Measurements from ENCODE around the gene AATF.

The AATF gene

GRCh38 chr17:36940313-36941264 is 8.2 kb upstream of the AATF start:
- no peak for DNase-seq (ENCODE audit: low read depth in 4 of 4, low spot score in 1 of 4)

GRCh38 chr17:36941265-36942010 is 7.3 kb upstream of the AATF start:
- no peak for DNase-seq (ENCODE audit: low read depth in 4 of 4, low spot score in 1 of 4)

DNA sequence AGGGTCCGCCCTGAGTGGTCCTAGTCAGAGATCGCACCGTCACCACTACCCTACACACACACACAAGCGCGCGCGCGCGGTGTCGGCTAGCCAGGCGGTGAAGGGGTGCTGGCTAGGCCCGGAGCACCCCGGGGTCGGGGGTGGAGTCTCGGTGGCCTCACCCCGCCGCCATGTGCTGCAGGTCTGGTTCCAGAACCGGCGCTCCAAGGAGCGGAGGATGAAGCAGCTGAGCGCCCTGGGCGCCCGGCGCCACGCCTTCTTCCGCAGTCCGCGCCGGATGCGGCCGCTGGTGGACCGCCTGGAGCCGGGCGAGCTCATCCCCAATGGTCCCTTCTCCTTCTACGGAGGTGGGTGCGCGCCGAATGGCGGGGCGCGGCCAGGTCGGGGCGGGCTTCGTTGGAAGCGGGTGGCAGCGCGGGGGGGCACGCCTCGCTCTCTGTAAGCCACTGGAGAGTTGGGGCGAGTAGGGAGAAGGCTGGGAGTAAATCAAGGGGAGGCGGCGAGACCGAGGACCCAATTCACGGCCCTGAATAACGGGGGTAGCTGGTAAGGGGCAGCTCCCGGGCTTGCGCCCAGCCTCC is 6.6 kb upstream of the AATF start:
- DNase-seq (ENCODE audit: low read depth in 4 of 4, low spot score in 1 of 4): no peak

- no peak for DNase-seq (ENCODE audit: low read depth in 4 of 4, low spot score in 1 of 4)
Measured at GRCh38 chr17:36942631-36943125, 6.1 kb upstream of the AATF start.

DNA sequence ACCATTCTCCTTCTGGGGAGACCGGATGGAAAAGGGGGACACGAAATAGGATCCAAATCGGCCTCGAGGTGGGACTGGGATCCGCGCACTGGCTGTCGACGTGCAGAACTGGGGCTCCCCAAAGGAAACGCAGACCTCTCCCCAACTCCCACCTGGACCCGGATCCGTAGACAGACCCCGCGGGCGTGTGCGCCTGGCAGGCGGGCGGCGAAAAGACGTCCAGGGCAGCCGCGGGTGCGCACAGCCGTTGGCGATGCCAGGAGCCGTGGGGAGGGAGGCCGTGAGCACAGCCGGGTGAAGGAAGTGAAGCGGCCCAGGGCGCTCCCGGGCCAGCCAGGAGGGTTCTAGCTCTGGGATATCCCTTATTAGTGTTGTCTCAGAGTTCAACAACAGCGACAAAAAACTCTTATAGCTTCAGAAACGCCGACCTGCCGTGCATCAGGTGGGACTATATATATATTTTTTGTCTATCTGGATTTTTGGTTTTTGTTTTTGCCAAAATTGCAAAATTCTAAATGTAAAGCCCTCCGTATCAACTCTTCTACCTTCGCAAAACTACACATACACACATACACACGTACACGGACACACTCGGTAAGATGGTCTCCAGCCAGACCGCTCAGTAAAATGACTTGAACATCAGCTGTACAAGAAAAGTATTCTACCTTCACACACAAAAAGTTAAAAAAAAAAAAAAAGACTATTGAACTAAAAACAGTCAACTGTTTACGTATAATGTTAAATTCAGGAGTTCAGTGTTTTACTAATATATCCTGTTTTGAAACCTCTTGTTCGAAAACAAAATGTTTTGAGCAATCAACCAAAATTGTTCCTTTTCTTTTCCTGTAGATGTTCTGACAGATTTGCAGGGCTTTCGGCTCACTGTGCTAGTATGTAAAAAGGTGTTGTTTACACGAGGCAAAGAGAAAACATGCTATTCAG is 5.2 kb upstream of the AATF start:
- DNase-seq (ENCODE audit: low read depth in 4 of 4, low spot score in 1 of 4): no peak

DNA sequence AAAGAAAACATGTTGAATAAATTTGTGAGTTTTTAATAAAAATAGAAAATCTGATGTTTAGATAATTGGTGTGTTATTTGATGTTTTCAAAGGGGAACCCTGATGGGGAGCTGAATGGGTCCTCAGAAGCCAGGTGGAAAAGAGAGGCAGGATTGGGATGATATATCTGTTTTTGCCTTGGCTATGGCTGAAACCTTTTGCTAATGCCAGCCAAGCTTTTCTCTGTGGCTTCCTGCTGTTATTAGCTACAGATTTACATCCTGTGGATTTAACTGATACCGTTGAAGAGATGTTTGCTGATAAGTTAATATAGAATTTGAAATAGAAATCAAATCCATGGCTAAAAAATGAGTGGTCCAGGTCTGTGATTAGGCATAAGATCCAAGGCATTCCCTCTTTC is 4.2 kb upstream of the AATF start:
- DNase-seq (ENCODE audit: low read depth in 4 of 4, low spot score in 1 of 4): no peak

DNA sequence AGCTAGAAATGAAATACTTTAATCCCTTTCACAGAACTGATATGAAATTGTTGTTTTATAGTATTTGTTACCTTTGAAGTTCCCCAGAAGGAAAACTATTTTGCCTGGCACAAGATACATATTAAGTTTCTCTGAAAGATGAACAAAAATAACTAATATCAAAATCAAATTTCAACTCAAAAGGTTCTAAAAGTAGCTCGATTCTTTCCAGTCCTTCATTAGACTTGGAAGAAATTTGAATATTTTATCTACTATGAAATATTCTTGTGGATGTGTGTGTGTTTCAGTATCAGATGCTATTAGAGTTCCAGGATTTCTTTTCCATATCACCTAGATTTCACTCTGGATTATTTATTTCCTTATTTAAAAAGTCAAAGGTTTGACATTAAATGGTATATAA is 3.6 kb upstream of the AATF start:
- no peak for DNase-seq (ENCODE audit: low read depth in 4 of 4, low spot score in 1 of 4)

- no peak for DNase-seq (ENCODE audit: low read depth in 4 of 4, low spot score in 1 of 4)
Measured at GRCh38 chr17:36945959-36946725, 2.6 kb upstream of the AATF start.

DNA sequence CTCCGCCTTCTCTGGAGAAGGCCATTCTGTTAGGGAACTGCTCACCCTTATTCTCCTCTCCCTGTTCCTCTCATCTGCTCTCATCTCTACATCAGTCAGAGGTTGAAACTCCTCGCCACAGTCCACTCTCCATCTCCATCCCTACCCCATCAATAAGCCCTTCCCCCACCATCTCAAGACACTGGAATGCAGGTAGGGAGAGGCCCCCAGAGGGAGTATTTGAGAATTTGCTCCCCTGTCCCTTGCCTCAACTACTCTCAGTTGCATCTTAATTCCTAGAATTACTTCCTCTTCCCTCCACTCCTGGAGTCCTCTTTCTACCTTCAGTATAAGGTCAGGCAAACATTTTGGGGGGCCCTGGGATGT is 2.0 kb upstream of the AATF start:
- DNase-seq (ENCODE audit: low read depth in 4 of 4, low spot score in 1 of 4): no peak

DNA sequence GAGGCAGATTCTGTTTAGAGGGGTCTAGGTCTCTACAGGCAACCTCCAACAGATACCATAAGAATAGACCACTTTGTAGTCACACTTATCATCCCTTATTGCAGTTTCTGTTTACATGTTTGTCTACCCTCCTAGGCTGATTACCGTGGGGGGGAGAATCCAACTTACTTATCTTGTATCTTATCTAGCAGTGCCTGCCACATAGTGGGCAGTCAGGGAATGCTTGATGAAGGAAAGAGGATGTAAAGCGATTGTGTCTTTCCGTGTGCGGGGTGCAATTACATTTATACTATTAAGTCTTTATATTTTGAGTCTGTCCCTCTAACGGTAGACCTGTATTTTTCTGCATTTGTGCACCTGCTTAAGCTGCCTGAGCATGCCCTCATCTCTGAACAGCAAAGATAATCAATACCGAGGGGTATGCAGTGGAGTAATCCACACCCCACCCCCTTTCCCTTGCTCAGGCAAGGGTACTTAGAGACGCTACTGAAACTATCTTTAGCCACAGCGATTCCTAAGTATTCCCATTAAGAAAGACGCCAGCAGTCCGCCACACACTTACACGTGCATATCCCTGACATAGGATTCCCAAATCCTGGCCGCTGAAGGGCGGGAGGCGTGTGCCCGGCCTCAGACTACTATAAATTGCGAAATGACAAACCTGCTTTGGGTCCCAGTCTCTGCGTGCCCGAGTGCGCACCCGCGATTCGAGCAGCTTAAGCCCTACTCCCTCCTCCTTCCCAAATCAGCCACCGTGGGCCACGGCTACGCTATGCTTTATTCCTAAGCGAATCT is 635 bp upstream of the AATF start:
- DNase-seq (ENCODE audit: low read depth in 4 of 4, low spot score in 1 of 4): no peak

GRCh38 chr17:36949461-36949927 is 740 bp downstream of the AATF start:
- no peak for DNase-seq (ENCODE audit: low read depth in 4 of 4, low spot score in 1 of 4)

- no peak for DNase-seq (ENCODE audit: low read depth in 4 of 4, low spot score in 1 of 4)
Measured at GRCh38 chr17:36950027-36950426, 1.3 kb downstream of the AATF start.

DNA sequence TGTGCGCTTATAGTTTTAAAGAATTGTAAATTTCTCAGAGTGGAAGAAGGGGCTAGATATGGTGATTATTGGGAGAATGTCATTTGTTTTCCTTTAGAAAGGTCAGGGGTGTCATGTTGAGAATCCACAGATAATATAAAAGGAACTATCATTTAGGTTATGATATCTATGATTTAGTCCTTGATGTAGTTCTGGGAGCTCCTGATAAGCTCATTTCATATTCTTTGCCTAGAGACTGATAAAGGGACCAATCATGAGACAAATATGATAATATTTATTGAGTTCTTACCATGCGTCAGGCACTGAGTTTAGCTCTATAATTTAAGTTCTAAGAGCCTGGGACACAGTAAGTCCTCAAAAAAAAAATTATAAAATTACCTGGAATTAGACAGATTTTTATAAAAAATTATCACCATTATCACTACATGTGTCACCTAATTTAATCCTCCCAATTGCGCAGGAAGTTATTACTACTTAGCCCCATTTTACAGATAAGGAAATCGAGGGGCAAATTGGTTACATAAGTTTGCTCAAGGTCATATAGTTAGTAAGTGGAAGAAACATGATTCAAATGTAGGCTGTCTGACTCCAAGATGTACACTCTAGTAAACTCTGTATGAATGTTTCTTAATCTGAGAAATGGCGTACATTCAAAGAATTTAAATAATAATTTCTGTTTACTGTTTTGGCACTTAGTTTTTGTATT is 2.5 kb downstream of the AATF start:
- DNase-seq (ENCODE audit: low read depth in 4 of 4, low spot score in 1 of 4): no peak

GRCh38 chr17:36971508-36971907 is 22.8 kb downstream of the AATF start:
- no peak for DNase-seq (ENCODE audit: low read depth in 4 of 4, low spot score in 1 of 4)

- no peak for DNase-seq (ENCODE audit: low read depth in 4 of 4, low spot score in 1 of 4)
Measured at GRCh38 chr17:36972186-36972700, 23.5 kb downstream of the AATF start.

- DNase-seq (ENCODE audit: low read depth in 4 of 4, low spot score in 1 of 4): no peak
Measured at GRCh38 chr17:36972905-36973304, 24.2 kb downstream of the AATF start.

DNA sequence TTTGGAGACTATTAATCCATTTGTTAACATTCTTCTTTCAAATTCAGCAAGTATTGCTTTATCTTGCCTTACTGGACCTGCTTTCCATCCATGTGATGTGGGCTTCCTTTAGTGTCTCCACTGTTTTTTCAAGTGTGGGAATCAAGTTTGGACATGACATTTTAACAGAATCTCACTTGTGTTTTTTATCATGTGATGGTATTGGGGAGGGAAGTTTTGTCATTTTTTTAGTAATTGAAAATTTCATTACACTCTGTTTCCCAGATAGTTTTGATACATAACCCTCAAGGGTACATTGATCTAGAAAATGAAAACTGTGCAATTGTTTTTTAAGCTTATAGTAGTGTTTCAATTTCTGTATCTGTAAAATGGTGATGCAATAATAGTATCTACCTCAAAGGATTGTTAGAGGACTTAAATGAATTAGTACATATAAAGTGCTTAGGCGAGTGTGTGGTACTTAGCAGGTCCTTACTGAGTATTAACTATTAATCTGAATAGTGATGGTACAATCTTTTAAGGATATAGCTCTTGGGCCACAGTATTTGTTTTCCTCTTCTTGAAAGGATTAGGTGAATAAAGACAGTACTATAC is 27.3 kb downstream of the AATF start:
- no peak for DNase-seq (ENCODE audit: low read depth in 4 of 4, low spot score in 1 of 4)

- DNase-seq (ENCODE audit: low read depth in 4 of 4, low spot score in 1 of 4): no peak
Measured at GRCh38 chr17:36977066-36977465, 28.3 kb downstream of the AATF start.

Data from stimulated activated CD4-positive, alpha-beta T cell treated with anti-CD3 and anti-CD28 coated beads, Interleukin-1b, Interleukin-23, amount 100 ng/mL, for 24 hours (primary cell).